Testis (tissue), 2 donors: ENCODE results near the gene PAK5.

Experiments
- CTCF ChIP-seq, 3 experiments: fragments of 450-650 bp in 2 of 3; fragments of 200-600 bp in 1 of 3; sonication (generic) in 1 of 3; IDR thresholded peaks; one replicate each; pipeline ENCODE4 v1.5.1; 2016 to 2019; ENCODE audit warnings: antibody characterized with exemption in 3 of 3, mild to moderate bottlenecking in 2 of 3, moderate library complexity in 1 of 3
- POLR2A ChIP-seq: fragments of 450-650 bp; IDR thresholded peaks from one replicate; pipeline ENCODE4 v1.6.1; 2017; ENCODE audit warnings: antibody characterized with exemption, mild to moderate bottlenecking, moderate library complexity

GRCh38 chr20:9490631-9491030 lies 348.2 kb downstream of the PAK5 start:
- TF ChIP-seq CTCF (IDR thresholded peaks at IDR 0.05): no peak
- no peak for TF ChIP-seq POLR2A
